GM18873 (cell line): ENCODE measurements around the gene ARPIN.
"Not testable (repeated sequence)": the region's sequence is repeated elsewhere in the genome, so short reads cannot be mapped to it uniquely, and the experiment has no call there.

Experiments
- ATAC-seq: cut with Tn5 transposase; IDR thresholded peaks from one replicate; pipeline ENCODE4 v1.9.1; 2021; ENCODE audit warnings: mild to moderate bottlenecking, moderate library complexity, moderate number of reproducible peaks; ENCODE audit not compliant: unreplicated experiment, low FRiP score

Gene ARPIN

DNA sequence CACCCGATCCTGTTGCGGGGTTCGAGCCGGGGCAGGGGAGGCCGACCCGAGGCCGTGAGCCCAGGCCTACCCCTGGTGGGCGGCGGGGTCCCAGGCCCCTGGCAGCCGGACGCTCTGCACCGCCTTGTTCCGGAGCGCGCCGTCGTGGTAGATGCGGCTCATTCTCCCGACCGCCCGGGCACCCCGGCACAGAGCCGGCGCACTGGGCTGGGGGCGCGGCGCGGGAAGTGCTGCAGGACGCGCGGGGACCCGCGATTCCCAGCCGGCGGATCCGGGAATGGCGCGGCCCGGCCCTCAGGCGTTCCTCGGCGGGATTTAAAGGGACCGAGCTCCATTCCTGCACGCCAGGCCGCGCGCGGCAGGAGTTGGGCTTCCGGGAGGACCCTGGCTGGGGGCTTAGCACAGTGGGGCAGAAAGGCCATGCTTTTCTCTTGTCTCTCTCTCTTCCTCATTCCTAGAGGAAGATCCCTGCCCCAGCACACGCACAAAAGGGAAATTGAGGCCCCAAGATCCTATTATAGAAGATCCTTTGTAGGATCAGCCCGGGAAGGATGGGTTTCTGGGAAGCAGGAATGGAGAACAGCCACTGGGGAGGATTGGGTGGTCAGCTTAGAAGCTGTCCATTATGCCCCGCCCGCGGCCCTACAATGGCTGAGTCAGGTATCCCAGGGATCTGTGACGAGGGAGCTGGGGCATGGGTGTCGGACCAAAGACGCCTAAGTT, at the start of gene ARPIN:
Gene ARPIN (minus strand): TSS at position 279 of the 723 bp plus-strand sequence. CDS start 117 bp downstream, at position 162.
- no peak for ATAC-seq

DNA sequence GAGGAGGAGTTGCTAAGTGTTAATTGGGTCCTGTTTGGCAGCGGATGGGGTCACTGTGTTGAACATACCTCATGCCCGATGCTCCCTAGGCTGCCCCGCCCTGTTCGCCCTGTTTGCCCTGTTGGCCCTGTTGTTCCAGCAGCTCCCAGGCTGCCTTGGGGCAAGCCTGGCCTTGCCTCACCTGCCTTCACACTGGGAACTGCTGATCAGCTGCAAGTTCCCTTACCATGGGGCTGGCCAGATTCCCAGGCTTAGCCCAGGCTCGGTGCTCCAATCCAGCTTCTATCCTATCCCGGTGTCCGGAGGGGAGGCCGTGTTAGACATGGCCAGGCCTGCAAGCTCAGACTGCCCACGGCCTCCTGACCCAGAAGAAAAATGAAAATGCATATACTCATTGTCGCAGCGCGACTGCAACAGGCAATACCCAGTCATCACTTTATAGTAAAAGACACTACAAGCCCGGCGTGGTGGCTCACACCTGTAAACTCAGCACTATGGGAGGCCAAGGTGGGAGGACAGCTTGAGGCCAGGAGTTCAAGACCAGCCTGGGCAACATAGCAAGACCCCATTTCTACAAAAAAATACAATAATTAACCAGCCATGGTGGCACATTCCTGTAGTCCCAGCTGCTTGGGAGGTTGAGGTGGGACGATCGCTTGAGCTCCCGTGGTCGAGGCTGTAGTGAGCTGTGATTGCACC, 45.5 kb upstream of the ARPIN start:
- ATAC-seq = no peak

DNA sequence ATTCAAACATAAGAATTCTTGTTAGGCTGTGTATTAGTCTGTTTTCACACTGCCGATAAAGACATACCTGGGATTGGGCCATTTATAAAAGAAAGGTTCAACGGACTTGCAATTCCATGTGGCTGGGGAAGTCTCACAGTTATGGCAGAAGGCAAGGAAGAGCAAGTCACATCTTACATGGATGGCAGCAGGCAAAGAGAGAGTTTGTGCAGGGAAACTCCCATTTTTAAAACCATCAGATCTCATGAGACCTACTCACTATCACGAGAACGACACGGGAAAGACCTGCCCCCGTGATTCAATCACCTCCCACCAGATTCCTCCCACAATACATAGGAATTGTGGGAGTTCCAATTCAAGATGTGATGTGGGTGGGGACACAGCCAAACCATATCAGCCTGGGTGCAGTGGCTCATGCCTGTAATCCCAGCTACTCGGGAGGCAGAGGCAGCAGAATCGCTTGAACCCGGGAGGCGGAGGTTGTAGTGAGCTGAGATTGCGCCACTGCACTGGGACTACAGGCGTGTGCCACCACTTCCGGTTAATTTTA, 42.8 kb upstream of the ARPIN start:
- not testable (repeated sequence) for ATAC-seq

DNA sequence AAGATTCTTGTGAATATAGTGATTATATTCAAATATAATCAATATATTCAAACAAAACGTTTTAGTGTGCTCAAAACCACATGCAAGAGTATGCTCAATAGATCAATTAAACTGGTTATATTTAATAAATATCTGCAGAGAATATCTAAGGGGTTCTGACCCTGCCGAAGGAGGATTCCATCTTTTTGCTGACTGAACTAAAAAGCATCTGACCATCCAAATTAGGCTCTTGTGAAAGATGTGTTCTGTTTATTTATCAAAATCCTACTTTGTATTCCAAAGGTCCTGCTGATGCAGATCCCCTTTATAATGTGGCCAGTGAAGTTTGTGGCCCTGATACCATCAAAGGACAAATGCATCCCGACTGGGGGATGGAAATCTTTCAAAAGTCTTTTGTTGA, 41.8 kb upstream of the ARPIN start:
- no peak for ATAC-seq

DNA sequence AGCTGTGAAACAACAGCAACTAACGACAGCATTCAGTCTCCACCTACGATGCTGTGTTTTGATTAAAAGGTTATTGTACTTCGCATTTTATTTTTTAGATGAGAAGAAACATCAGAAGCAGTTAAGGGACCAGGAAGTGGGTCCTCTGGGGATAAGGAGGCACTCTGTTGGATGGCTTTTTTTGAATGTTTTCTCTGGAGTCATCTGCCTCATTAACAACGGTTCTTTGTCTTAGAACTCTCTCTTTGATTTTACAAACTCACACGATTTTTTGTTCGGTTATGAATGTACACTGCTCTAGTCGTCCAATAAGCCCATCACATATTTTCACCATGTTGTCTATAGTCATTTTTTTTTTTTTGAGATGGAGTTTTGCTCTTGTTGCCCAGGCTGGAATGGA, 36.0 kb upstream of the ARPIN start:
- ATAC-seq = no peak

DNA sequence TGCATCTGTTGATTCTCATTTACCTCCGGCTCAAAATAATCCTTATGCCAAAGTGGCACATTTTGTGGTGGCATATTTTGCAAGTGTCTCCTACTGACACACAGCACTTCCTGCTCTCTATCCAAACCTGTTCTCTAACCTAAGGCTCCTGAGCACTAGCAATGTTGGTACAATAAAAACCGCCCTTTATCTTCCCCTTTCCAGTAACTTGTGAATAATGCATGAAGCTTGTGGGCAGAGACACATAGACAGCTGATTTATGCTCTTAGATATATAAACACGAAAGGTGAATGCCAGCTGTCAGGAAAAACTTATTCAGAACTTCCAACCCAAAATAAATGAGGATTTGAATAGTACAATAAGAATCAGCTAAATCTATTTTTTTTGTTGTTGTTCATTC, 34.6 kb upstream of the ARPIN start:
- no peak for ATAC-seq

DNA sequence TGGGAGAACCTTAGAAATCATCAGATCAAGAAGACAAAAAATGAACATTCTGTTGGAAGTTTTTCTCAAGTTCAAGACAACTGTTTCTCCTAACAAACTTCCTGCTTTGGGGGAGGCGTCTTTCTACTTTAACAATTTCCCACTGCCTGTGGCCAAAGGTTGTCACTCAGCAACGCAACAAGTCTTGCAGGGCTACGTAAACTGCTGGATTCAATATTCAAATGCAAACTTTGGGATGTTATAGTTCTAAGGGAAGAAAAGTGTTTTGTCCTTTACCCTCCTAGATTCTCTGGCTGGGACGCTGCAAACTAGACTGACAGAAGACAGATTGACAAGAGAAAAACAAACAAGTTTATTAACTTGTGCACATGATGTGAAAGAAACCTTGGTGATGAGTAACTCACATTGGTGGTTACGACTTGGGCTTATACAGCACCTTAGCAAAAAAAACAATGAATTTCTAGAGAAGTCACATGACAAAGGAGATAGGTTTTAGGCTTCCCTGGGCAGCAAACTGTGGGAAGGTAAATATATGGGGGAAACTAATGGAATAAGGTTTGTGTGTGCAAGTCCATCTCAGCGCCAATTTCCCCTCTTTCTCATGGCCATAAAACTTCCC, 34.0 kb upstream of the ARPIN start:
- ATAC-seq = no peak

DNA sequence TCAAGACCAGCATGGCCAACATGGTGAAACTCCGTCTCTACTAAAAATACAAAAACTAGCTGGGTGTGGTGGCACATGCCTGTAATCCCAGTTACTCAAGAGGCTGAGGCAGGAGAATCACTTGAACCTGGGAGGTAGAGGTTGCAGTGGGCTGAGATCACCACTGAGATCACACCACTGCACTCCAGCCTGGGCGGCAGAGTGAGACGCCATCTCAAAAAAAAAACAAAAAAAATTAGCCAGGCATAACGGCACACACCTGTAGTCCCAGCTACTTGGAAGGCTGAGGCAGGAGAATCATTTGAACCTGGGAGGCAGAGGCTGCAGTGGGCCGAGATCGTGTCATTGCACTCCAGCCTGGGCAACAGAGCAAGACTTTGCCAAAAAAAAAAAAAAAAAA, 31.0 kb upstream of the ARPIN start:
- not testable (repeated sequence) for ATAC-seq

DNA sequence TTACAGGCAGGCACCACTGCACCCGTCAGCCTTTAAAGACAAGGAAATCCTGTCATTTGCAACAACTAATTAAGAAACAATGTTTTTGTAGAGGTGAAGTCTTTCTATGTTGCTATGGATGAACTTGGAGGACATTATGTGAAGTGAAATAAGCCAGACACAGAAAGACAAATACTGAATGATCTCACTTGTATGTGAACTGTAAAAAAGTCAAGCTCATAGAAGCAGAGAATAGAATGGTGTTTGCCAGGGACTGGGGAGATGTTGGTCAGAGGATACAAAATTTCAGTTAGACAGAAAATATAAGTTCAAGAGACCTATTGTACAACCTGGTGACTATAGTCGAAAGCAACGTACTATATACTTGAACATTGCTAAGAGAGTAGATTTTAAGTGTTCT, 27.2 kb upstream of the ARPIN start:
- ATAC-seq = no peak

DNA sequence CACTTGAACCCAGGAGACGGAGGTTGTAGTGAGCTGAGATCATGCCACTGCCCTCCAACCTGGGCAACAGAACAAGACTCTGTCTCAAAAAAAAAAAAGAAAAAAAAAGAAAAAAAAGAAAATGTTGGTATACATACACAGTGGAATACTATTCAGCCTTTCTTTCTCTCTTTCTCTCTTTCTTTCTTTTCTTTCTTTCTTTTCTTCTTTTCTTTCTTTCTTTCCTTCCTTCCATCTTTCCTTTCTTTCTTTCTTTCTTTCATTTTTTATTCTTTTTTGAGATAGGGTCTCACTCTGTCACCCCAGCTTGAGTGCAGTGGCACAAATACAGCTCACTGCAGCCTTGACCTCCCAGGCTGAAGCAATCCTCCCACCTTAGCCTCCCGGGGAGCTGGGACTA, 26.6 kb upstream of the ARPIN start:
- ATAC-seq = not testable (repeated sequence)

DNA sequence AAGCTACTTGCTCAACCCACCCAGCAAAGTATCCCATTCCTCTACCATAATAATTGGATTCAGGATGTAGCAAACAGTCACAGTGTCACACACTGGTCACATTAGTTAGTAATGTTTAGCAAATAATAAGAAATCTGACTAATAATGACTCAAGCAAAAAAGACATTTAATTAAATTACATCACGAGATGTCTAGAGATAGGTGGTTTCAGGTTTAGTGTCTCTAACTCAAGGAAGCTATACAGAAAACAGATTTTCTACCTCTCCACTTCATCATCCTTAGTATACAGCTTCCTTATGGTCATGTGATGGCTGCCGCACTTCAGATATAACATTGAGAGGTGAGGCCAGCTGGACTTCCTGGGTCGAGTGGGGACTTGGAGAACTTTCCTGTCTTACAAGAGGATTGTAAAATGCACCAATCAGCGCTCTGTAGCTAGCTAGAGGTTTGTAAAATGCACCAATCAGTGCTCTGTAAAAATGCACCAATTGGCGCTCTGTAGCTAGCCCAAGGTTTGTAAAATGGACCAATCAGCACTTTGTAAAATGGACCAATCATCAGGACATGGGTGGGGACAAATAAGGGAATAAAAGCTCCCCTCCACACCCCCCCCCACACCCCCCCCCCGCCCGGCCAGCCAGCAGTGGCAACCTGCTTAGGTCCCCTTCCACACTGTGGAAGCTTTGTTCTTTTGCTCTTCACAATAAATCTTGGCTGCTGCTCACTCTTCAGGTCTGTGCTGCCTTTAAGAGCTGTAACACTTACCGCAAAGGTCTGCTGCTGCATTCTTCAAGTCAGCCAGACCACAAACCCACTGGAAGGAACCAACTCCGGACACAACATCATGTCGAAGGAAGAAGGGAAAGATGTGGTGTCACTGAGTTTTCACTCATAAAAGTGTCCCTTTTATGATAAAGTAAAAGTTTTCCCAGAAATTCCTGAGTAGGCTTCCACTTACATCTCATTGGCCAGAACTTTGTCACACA, 24.9 kb upstream of the ARPIN start:
- ATAC-seq = no peak

DNA sequence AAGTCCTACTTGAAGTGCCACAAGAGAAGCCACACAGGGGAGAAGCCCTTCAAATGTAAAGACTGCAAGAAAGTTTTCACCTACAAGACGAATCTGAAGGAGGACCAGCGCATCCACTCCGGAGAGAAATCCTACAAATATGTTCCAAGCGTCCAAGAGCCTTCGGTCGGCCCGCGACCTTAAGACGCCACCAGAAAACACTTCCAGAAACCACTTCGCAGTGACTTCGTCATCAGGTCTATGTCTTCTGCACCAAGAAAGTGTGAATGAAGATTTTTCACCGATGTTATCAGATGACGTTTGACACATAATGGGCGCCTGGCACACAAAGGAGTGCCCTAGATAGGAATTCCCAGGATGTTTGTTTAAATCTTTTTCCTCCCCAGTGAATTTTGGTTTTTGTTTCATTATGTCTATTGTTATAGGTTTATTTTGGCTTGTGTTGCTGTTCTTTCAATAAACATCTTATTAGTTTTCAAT, 24.1 kb upstream of the ARPIN start:
- no peak for ATAC-seq

DNA sequence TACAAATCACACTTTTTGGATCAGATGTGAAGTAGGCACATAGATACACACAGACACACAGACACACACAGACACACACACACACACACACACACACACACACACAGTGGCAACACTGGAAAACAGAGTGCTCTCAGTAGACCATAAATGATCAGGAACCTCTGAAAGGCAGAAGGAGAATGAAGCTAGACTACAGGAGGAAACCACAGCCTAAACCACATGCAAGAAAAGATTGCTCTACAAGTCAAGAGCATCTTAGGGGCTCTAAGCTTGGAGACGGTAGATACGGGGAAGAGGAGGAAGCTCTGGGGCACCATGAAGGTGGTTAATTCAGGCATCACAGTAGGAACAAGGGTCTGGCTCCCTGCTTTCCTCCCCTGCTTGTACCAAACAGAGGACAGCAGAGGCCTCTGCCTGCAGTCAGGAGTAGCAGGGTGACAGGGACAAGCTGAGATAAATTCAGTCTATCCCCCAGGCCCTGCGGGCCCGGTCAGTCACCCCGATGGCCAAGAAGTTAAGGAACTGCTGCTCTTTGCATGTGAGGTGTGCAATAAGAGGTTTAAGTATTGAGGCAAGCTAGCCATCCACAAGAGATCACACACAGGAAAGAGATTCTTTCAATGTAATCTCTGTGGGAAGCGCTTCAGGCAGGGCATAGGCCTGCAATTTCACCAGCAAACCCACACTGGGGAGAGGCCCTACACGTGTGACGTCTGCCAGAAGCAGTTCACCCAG, 23.5 kb upstream of the ARPIN start:
- no peak for ATAC-seq

DNA sequence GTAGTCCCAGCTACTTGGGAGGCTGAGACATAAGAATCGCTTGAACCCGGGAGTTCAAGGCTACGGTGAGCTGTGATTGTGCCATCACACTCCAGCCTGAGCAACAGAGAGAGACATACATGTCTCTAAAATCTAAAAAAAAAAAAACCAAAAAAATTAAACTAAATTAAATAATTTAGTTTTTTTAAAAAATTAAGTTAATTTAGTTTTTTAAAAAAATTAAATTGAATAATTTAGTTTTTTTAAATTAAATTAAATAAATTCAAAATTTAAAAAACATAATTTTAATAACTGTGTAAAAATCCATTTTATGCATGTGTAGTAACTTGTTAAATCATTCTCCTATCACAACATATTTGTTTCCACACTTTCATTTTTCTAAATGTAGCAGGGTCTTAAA, 20.1 kb upstream of the ARPIN start:
- ATAC-seq = no peak

DNA sequence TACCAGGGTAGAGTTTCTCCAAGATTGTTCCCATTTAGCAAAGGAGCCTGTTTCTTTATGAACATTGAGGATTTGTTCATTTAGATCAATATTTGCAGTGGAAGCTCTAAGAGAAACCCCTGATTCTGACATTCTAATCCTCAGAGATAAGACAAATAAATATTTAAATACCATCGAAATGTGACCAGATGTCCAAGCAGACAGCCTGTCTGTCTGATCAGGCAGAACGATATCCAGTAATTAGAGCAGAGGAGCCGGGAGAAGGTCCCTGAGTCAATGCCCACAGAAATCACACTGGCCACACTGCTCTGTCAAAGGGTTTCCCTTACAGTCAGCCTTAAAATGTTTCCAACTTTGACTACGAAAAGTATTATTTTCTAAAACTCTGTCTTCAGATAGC, 15.7 kb upstream of the ARPIN start:
- ATAC-seq = no peak

DNA sequence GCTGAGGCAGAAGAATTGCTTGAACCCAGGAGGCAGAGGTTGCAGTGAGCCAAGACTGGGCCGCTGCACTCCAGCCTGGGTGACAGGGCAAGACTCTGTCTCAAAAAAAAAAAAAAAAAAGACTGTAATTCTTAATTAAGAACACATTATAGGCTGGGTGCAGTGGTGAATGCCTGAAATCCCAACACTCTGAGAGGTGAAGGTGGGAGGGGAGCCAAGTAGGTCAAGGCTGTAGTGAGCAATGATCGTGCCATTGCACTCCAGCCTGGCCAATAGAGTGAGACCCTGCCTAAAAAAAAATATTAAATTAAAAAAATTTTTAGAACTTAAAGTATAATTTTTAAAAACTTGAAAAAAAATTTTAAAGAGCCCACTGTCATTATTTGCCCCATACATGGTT, 13.4 kb upstream of the ARPIN start:
- no peak for ATAC-seq

DNA sequence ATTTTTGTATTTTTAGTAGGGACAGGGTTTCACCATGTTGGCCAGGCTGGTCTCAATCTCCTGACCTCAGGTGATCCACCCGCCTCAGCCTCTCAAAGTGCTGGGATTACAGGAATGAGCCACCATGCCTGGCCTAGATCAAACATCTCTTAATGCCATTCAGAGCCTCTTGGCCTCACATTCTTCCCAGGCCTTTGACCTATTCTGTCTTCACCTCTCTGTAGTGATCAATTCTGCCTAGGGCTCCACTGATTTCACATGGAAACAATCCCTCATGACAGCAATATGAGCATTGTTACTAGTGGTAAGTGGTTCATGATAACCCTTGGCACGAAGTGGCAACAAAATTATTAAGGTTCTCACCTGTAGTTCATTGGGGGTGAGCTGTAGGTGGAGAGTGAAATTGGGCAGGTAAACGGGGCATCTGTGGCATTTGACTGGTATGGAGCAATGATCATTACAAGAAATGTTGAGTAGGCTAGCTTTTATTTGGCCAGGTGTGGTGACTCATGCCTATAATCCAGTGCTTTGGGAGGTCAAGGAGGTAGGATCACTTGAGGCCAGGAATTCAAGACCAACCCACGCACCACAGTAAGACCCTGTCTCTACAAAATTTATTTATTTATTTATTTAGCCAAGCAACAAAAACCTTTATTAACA, 4.8 kb upstream of the ARPIN start:
- no peak for ATAC-seq

DNA sequence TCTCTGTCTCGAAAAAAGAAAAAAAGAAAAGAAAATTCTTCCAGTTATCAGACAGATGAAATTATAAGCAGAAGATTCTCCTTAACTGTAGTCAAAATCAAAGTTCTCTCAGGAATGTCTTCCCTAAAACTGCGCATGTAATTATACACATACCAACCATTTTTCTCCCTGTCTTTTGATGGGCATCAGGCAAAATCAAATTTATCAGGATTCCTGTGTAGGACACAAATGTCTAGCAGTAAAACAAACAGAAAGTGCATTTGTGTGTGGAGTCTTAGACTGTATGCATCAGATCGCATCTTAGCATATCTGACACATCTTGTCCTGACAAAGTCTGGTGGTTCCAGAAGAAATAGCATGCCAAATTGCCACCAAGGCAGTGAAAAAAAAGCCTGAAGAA, 3.9 kb upstream of the ARPIN start:
- ATAC-seq = no peak

DNA sequence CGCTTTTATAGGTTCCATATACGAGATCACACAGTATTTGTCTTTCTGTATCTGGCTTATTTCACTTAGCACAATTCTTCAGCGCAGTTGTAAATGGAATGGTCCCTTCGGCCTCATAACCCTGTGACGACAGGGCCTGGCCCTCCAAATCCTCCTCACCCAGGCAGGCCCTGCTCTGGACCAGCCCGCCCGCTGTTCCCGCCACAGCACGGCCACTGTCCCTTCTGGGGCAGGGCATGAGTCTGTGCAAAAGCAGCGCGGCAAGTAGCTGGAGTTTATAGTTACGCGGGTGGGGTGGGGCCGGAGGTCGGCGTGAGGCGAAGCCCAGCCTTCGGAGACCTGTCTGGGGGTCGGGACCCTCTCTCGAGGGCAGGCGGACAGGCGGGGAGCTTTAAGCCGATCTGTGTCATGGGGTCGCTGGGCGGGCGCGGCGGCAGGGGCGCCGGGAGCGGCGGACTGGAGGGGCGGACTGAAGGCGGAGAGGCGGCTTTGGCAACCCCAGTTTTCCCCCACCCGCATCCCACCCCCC, 543 bp downstream of the ARPIN start:
- ATAC-seq = no peak
